Subcutaneous preadipocyte (primary cell): ENCODE results near the gene F7. TPM values are rescaled to one million over a fixed set of nuclear protein-coding genes. Genes with fewer than 3 reads are reported as not detected.

Experiments
- small RNA-seq: library from RNA; depleted of rRNA; stranded (forward); fragments of <200 nt; gene quantifications from one replicate; pipeline ENCODE3, GENCODE V24; 2012
- total RNA-seq: library from RNA; depleted of rRNA; stranded (reverse); fragments of >200 nt; gene quantifications from 2 replicates; pipeline ENCODE4 v1.2.3, GENCODE V29; 2012

Gene F7
- total RNA-seq = under 0.01 TPM in 1 of 2 replicates, not detected in the other

GRCh38 chr13:113105032-113105920 is at the start of gene F7:
Gene F7, plus strand, starts transcription at chr13:113105791. Its CDS starts 51 bp downstream, at chr13:113105842.

GRCh38 chr13:113122550-113123225 is 17.1 kb downstream of the F7 start, which contains the start of gene F10:
Gene F10, plus strand, starts transcription at chr13:113122799. Its CDS starts 57 bp downstream, at chr13:113122856.

GRCh38 chr13:113157929-113158747 is 52.5 kb downstream of the F7 start, which contains the start of gene PROZ:
Gene PROZ, plus strand, starts transcription at chr13:113158648. Its CDS starts 13 bp downstream, at chr13:113158661.

Small RNA genes lying within 50 kb of the gene (small RNA-seq; reads per million reads assigned to genes)
- not detected for gene AL137002.1

Other genes starting within 250 kb of the F7 start
- gene MCF2L, start 136.6 kb upstream of the F7 start, total RNA-seq = 2.0 and 5.9 TPM in 2 replicates
- 0.98 and 6.6 TPM in 2 replicates for gene F10, start 17.0 kb downstream of the F7 start, total RNA-seq
- gene PROZ, start 52.9 kb downstream of the F7 start, total RNA-seq = not detected in 2 replicates
- 61.7 and 68.8 TPM in 2 replicates for gene PCID2, start 102.9 kb downstream of the F7 start, total RNA-seq
- 103 and 130 TPM in 2 replicates for gene CUL4A, start 103.8 kb downstream of the F7 start, total RNA-seq
- gene LAMP1, start 191.4 kb downstream of the F7 start, total RNA-seq = 123 and 129 TPM in 2 replicates